Activated CD4-positive, alpha-beta T cell treated with anti-CD3 and anti-CD28 coated beads, Interleukin-2, amount 50 U/mL, for 1 hour (primary cell): ENCODE measurements around the gene ZNF423.

ENCODE experiments used
- DNase-seq: peaks from one replicate; pipeline ENCODE4 v3.0.0-alpha.2; 2020

ZNF423 gene

DNA sequence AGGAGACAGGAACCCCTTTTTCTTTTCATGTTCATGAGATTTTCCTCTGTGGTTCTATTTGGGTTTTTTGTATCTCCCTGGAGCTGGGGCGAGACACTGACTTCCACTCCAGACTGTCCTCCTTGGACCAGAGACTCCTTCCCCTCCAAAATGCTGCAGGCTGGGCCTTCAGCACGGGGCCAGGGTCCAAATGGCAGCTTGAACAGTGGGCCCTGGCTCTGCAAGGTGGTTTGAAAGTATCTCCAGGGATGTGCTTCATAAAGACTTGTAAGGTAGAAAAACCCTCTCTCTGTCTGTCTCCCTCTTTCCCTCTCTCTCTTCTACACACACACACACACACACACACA lies 236.1 kb downstream of the ZNF423 start:
- no peak for DNase-seq

DNA sequence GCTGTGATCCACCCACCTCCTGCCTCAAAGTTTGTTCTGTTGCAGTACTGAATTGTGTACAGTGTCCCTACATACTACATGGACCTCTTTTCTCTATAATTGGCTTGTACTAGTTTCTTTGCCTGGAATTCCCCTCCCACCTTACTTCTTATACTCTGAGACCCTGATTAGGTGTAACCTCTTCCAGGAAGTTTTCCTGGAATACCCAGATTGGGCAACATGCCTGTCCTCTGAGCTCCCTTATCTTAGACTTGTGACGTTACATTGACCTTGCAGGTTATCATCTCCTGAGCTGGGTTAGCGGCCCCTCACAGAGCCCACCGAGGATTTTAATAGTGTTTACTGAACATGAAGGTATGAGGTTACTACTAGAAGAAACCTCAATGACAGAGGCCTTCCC lies 237.0 kb downstream of the ZNF423 start:
- no peak for DNase-seq

DNA sequence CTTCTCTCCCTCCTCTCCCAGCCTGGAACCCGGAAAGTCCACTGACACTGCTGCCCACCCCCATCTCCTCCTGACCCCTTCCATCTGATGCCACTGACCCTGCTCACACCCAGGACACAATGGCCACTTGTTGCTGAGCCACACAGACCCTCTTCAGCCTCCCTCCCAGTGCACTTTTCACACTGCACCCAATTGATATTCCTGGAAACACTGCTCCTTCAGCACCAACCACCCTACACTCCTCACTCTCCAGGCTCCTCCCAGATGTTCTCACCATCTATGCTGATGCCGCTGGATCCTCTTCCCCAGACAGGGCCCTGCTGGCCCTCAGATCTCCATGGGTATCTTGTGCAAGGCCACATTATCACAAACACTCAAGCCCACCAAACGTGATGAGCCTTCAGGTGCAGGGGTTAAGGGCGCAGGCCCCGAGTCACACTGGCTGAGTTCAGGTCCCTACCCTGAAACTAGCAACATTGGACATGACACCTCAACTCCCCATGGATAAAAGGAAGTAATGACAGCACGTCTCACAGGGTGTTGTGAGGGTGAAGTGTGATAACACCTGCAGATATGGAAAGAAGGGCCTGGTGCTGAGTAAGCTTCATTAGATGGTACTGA lies 238.1 kb downstream of the ZNF423 start:
- DNase-seq: no peak

DNA sequence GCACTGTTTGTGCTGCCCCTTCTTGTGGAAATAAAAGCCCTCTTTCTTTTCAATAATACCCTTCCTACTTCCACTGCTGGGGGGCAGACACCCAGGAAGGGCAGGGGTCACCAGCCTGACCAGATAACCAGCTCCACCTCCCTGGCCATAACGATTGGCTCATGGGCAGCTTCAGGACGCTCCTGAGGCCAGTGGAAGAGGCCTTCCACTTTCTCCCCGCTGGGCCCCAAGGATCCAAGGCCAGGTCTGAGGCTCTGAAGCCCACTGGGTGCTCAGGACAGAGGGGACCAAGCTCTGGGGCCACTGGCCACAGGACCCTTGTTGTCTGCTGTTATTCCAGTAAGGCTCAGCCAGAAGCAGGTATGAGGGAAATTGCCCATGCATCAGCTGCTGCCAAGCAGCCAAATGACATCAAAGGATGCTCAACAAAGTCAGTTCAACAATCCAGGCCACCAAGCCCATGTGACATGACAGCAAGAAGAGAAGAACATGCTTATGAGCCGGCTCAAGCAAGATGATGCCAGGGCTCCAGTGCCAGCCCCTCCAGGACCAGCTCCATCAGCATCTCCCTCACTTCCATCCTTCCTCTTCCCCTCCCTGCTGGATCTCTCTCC lies 238.8 kb downstream of the ZNF423 start:
- no peak for DNase-seq

DNA sequence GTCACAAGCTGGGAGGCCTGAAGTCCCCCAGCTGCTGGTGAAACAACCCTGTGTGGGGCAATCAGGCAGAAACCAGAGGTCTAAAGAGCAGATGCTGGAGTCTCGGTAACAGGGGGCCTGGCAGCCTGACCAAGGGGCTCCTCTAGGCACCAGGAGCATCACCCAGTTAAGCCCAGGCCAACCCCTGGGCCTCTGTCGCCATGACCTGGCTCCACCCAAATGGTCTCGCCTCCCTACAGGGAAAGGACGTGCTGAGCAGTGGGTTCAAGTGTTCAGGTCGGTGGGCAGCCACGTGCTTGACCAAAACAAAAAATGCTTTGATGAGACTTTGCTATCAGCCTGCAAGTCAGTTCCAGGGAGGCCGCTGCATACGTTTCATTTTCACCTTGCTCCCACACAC lies 240.3 kb downstream of the ZNF423 start:
- no peak for DNase-seq

DNA sequence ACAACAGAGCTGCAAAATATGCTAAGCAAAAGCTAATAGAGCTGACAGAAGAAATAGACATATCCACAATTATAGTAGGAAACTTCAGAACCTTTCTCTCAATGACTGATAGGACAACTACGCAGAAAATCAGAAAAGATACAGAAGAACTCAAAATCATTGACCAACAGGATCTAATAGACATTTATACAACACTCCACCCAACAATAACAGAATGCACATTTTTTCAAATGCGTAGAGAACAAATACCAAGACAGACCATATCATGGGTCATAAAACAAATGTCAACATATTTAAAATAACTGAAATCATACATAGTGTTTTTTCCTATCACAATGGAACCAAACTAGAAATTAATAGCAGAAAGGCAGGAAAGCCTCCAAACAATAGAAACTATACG lies 244.9 kb downstream of the ZNF423 start:
- no peak for DNase-seq

DNA sequence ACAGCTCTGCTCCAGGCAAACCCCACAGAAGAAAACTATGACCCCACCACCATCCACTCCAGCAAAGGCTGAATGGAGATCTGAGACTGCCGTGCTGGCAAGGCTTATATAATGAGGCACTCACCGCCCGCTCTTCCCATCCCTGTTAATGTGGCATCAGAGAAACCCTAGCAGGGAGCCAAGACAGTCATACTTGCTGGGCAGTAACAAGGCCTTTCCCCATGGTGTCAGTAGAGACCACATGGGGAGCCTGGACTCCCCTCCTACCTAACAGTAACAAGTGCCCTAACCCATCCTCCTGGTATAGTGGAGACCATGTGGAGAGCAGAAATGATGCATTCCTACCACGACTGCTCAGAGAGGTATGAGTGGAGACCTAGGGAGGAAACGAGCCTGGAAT lies 247.1 kb downstream of the ZNF423 start:
- DNase-seq: no peak

DNA sequence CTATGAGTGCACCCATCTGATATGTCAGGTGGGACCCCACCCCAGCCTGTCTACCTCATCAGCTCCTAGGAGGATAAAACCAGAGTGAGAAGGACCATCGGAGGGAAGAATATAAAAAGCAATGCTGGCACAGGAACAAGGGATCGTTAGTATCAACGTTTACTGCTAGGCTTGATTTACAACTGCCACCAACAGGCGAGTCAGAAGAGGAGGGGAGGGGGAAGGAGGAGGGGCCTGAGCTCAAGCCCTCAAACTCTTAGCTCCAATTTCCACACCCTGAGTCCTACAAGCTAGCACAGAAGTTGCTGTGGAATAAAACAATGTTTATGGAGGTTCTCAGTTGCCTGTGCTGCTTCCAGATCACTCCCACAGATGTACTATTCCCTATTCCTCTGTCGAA lies 247.8 kb downstream of the ZNF423 start:
- no peak for DNase-seq

DNA sequence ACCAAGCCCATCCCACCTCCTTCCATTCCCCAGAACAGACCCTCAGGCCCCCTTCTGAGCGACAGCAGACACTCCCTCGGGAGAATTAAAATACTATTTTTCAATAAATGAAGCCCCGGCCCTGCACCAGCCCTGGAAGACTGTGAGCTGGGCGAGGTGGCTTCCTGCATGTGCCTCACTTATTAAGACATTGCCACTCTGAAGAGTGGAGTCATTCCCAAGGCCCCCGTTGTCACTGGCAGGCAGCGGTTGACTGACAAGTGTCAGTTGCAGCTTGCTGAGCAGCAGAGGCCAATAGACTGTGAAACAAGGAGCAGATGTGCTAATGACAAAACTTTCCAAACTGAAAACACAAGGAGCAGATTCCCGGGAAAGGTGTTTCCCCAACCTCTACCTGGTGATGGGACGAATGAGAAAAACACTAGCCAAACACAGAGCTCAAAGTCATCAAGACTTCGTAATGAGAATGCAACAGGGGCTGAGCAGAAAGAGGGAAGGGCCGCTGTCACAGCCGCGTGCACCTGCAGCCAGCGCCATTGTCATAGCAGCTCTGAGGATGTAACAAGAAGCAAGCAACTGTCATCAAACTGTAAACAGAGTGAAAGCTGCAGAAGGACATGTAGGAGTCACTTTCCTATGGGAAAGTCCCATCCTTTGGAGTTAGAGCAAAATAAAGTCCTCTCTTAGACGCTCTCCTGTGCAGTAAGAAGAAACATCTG lies 250.2 kb downstream of the ZNF423 start:
- no peak for DNase-seq

DNA sequence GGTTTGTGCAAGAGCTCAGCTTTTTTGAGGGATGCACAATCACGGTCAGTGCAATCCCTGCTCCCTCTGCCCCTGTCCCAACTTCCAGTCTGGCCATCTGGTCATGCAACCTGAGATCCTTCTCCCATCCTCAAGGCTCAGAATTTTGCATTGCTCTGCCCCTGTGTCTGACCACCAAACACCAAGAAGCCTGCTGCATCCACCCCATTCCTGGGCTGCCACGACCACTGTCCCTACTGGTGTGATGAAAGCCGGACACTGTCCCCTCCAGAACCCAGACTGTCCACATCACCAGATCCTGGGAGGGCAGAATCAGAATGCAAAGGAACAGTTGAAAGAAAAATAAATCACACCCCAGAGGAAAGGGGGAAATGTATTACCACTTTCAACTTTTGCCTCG lies 251.3 kb downstream of the ZNF423 start:
- DNase-seq: no peak

DNA sequence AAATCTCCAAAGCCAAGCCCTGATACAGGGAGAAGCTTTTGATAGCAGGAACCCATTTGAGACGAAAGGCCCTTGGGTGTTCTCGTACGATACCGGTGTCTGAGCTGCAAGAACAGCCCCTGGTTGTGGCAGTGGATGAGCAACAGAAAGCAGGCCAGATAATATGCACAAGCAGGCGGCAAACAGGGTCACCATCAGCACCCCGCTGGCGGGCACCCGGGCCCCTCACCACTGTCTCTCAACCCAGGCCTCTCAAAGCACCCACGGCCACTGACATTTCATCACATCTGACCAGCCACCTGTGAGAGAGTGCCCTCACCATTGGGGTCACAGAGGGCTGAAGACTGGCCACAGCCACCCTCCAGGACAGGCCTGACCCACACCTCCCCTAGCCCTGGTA lies 252.0 kb downstream of the ZNF423 start:
- no peak for DNase-seq

DNA sequence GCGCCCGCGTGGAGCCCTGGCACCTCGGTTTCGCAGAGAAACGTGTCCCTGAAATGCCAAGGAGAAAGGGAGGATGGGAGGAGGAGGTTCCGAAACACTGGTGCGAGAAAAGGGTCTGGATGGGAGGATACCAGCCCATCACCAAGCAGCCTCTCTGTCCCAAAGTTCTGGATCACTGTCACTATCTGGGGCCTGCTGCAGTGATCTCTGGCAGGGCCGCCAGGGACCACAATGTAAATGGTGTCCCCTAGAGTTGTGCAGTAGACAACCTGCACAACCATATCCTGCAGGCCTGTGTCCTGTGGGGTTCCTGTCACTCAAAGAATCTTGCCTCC lies 253.0 kb downstream of the ZNF423 start:
- DNase-seq: no peak

DNA sequence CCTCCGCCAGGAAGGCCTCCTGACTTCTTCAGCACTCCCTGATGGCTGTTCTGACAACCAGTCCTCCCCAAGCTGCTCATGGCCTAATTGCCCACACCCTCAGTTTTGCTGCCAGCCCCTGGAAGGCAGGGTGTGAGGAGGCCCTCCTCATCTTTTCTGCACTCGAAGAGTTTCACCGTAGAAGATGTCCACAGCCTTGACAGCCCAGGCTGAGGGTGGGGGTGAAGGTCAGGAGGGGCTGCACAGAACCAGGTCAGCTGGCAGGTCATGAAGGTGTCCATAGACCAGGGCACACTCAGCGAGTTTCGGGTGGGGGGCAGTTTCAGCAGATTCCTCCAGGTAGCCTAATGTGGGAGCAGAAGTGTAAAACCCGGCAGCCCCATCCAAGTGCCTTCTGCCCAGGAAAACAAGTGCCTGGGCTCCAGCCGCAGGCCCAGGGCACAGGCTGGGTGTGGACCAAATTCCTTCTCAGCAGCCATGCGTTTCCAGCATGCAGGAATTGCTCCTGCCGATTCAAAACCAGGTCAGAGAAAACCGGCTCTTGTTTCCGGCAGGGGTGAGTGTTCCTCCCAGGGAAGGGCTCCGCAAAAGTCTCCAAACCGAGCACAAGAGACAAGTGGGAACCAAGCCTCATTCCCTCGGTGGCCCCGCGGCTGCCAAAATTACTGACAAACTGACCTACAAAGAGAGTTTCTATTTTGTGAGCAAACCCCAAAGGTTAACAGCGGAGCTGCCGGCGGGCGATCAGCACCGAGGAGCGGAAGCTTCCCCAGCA lies 253.5 kb downstream of the ZNF423 start:
- no peak for DNase-seq

DNA sequence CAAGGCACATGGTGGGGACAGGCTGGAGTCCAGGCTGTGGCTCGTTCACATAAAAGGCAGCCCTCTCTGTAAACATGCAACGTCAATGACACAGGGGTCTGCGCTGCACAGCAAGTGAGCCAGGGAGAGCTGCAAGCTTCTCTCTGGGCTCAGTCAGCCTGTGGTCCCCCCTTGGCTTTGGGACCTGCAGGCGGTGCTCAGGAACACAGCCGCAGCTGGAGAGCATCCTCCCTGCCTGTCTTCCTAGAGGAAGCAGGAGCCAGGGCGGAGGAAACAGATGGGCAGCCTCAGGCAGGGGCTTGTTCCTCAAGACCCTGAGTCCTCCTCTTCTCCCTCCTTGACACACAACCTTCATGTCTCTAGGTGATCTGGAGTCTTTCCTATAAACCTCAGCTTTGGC lies 254.3 kb downstream of the ZNF423 start:
- no peak for DNase-seq

DNA sequence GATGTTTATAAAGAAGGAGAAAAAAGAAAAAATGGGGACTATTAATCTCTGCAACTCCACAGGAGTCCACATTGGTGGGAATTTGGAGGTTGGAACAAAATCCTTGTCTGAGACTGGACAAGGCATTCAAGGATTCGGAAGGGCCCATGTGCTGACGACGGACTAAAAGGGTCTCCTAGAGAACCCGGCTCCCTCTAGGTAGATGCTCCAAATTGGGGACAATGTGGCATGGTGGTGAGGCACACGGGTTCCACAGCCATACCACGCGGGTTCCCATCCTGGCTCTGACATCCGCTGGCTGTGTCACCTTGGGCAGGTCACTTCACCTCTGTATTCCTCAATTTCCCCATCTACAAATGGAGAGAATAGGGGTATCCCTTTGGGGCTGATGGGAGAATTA lies 254.9 kb downstream of the ZNF423 start:
- DNase-seq: no peak

DNA sequence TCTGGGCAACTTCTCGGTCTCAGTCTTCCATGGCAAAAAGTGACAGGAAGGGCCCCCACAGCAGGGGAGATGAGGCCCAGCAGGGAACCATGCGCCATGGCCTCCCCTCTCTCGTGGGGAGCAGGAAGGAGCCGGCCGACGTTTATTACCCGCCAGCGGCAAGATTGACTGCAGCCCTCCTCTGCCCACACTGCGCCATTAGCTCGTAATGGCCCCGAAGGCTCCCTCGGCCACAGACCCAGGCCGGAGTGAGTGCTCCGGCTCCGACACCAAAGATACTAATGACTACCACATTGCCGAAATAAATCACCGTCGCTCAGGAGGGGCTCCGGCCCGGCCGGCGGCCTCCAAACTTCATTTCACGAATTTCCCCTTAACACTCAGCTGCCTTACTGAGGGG lies 255.4 kb downstream of the ZNF423 start:
- DNase-seq: no peak

DNA sequence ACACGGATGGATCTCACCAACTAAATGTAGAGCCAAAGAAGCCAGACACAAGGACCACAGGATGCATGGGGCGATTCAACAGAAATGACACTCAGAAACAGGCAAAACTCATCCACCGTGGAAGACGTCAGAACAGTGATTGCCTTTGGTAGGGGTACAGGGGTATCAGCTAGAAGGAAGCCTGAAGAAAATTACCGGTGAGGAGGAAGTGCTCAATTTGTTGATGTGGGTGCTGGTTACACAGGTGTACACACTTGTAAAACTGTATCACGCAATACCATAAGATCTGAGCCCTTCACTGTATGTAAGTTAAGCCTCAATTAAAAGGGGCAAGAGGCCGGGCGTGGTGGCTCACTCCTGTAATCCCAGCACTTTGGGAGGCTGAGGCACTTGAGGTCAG lies 256.2 kb downstream of the ZNF423 start:
- DNase-seq: no peak

DNA sequence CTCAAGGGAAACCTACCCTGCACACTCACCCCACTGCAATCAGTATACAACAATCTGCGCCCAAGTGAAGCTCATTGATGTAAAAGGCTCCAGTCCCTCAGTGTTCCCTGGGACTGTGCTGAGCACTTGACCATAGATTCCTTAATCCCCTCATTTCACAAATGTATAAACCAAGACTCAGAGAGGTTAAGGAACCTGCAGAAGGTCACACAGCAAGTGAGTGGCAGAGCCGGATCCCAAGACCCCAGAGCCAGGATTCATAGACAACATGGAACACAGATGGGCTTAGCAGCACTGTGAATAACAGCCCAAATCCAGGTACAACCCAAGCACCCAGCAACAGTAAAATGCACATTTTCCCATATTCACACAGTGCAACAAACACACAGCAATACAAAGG lies 256.6 kb downstream of the ZNF423 start:
- DNase-seq: no peak

DNA sequence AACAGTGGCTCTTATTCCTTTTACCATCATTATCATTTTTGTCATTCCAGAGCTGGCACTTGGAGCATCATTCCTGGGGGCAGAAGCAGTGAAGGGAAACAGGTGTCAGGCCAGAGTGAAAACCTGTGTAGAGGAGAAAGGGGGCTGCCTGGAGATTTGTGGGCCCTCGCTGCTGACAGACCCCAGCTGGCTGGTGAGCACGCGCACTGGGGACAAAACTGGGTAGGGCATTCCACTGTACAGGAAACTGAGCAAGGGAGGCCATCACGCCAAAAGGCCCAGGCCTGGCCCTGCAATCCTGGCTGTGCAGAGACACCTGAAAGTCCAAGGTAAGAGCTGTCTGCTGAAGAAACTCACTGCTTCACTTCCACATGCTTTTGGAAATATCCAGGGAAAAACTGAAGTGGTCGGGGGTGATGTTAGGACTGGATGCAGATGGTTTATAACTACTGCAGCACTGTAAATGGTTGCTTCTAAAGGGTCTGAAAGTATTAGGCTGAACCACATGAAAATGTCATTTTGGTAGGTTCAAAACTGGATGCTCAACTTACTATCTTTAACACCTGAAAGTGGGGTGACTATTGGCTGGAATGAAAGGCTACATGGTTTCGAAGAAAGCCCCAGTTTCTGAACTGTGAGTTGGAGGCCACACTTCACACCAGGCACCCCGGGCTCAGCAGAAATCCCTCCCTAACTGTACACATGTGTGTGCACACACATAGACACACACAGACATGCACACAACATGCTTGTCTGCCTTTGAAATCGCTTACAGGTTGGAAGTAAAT lies 257.3 kb downstream of the ZNF423 start:
- no peak for DNase-seq

DNA sequence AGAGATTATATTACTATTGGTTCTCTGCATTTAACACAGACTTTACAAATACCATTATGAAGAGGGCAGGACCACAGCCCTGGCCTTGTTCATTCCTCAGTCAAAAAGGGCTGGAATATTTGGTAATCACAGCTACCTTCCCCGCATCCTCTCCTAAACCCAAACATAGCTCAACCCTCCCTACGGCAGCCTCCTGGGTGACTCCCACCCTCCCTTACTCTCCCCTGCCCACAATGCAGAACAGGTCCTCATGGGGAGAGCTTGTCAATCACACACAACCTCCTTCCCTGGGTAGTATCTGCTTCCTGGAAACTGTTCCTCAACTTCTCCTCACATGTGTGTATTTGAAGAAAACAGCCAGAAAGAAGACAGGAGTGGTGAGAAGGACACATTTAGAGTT lies 258.1 kb downstream of the ZNF423 start:
- DNase-seq: no peak

DNA sequence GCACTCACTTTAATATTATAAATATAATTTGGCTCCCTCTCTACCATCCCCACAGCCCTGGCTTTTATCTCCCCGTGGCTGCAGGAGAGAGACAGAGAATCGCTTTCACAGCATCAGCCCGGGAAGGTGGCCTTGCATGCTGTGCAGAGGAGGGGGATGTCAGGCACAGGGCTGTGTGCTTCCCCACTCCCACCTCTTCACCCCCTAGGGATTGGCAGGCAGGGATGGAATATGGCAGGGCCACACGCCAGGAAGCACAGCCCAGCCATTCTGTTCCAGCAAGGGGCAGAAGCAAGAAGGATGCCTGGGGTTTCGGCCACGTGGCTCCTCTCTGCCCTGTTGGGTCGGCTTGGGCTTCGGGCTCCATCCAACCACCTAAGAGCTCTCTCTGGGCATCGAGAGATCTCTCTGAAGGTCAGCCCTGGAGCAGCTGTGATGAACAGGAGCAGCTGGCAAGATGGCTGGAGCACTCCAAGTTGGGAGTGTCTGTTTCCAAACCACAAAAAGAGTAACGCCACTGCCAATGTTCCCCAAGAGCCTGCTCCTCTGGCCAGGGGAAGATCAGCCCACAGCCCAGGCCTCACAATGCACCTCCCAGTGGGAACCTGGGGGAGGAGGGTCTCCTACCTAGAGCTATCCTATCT lies 259.1 kb downstream of the ZNF423 start:
- DNase-seq: no peak

DNA sequence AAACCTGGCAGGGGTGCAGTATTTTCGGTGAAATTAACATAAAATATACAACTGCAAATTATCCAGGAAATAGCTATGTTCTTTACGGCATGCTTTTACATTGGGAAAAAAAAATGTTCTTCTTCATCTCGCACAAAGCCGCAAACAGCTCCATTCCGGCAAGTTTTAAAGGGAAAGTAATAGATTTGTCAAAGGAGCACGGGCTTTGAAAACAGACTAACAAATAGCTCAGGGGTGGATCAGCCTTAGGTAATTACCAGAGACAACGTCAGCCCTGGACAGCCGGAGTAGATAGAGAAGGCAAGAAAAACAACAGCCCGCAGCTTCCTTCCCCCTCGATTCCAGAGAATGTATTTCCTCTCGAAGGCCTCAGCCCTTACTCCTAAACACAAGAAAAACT lies 259.8 kb downstream of the ZNF423 start:
- no peak for DNase-seq
